HepG2 (cell line): ENCODE data around the gene DND1. TPM values are rescaled to one million over a fixed set of nuclear protein-coding genes. Genes with fewer than 3 reads are reported as not detected.

Experiments used
- BCL3 ChIP-seq: sonication (generic); formaldehyde crosslinking; IDR thresholded peaks from 2 replicates; pipeline ENCODE4 v1.5.1; 2020; ENCODE audit warnings: mild to moderate bottlenecking, missing genetic modification reagents, moderate library complexity
- IRF9 ChIP-seq: sonication (generic); formaldehyde crosslinking; IDR thresholded peaks from 2 replicates; pipeline ENCODE4 v1.8.0; 2022; ENCODE audit warnings: missing genetic modification reagents, mild to moderate bottlenecking, borderline replicate concordance
- MYC ChIP-seq: sonication (generic); formaldehyde crosslinking; IDR thresholded peaks from 2 replicates; pipeline ENCODE4 v1.9.0; 2021; ENCODE audit warnings: missing genetic modification reagents, borderline replicate concordance
- NFKBIZ ChIP-seq: IDR thresholded peaks from 2 replicates; pipeline ENCODE4 v1.6.1; 2018; ENCODE audit warnings: missing genetic modification reagents, missing compliant biosample characterization
- PHF8 ChIP-seq: sonication (generic); formaldehyde crosslinking; IDR thresholded peaks from 2 replicates; pipeline ENCODE4 v1.5.0; 2020; ENCODE audit warnings: missing genetic modification reagents
- REST ChIP-seq, 2 experiments: IDR thresholded peaks; 2 replicates each; pipeline ENCODE4 v1.6.1; 2011 to 2012; ENCODE audit warnings: low read length in 2 of 2, borderline replicate concordance in 1 of 2, low read depth in 1 of 2, mild to moderate bottlenecking in 1 of 2, moderate library complexity in 1 of 2
- SOX13 ChIP-seq, 3 experiments: fragments of 450-650 bp in 1 of 3; sonication (generic) in 1 of 3; formaldehyde crosslinking in 1 of 3; IDR thresholded peaks in 2 of 3; conservative IDR thresholded peaks in 1 of 3; 2 replicates each; pipeline versions ENCODE4 v1.5.0 to v1.6.1; 2016 to 2020; ENCODE audit warnings: antibody characterized with exemption in 1 of 3, mild to moderate bottlenecking in 1 of 3, missing compliant biosample characterization in 1 of 3, missing genetic modification reagents in 1 of 3, moderate library complexity in 1 of 3
- TMF1 ChIP-seq: sonication (generic); formaldehyde crosslinking; IDR thresholded peaks from 2 replicates; pipeline ENCODE4 v1.8.1; 2022; ENCODE audit warnings: low read depth, missing genetic modification reagents
- ZBTB44 ChIP-seq: sonication (generic); formaldehyde crosslinking; IDR thresholded peaks from 2 replicates; pipeline ENCODE4 v1.4.0; 2020; ENCODE audit warnings: missing genetic modification reagents
- ZBTB7B ChIP-seq: sonication (generic); formaldehyde crosslinking; IDR thresholded peaks from 2 replicates; pipeline ENCODE4 v1.4.0; 2020; ENCODE audit warnings: missing genetic modification reagents
- ZMAT5 ChIP-seq: sonication (generic); formaldehyde crosslinking; IDR thresholded peaks from 2 replicates; pipeline ENCODE4 v1.5.0; 2020; ENCODE audit warnings: mild to moderate bottlenecking, low read depth, missing genetic modification reagents, borderline replicate concordance
- ZNF256 ChIP-seq: sonication (generic); formaldehyde crosslinking; conservative IDR thresholded peaks from 2 replicates; pipeline ENCODE4 v1.4.0; 2020; ENCODE audit warnings: missing genetic modification reagents
- ZNF33A ChIP-seq: sonication (generic); formaldehyde crosslinking; IDR thresholded peaks from 2 replicates; pipeline ENCODE4 v1.5.1; 2020; ENCODE audit warnings: missing genetic modification reagents, mild to moderate bottlenecking, moderate library complexity, borderline replicate concordance
- ZNF496 ChIP-seq: sonication (generic); formaldehyde crosslinking; IDR thresholded peaks from 2 replicates; pipeline ENCODE4 v1.8.1; 2023; ENCODE audit warnings: mild to moderate bottlenecking, moderate library complexity, missing genetic modification reagents; ENCODE audit not compliant: insufficient replicate concordance
- ZNF513 ChIP-seq: sonication (generic); formaldehyde crosslinking; conservative IDR thresholded peaks from 2 replicates; pipeline ENCODE4 v1.5.0; 2020; ENCODE audit warnings: missing genetic modification reagents
- ZNF713 ChIP-seq: sonication (generic); formaldehyde crosslinking; IDR thresholded peaks from 2 replicates; pipeline ENCODE4 v1.4.0; 2020; ENCODE audit warnings: mild to moderate bottlenecking, missing genetic modification reagents
- polyA plus RNA-seq, 8 experiments: library from polyadenylated mRNA; depleted of rRNA in 3 of 8; stranded (reverse) in 7 of 8; unstranded in 1 of 8; fragments of >200 nt; fragmentation: Illumina TruSeq in 4 of 8; extraction: Trizol in 4 of 8; gene quantifications; 2 replicates each; pipeline versions ENCODE4 v1.2.1 to v1.2.3, GENCODE V29; 2011 to 2016; ENCODE audit warnings: low read depth in 4 of 8, missing spikeins in 1 of 8, mixed read lengths in 1 of 8; ENCODE audit not compliant: insufficient read depth in 1 of 8
- total RNA-seq, 5 experiments: library from RNA; depleted of rRNA; stranded (reverse); fragments of >200 nt; fragmentation: Illumina TruSeq; extraction: Trizol; gene quantifications; 2 replicates each; pipeline ENCODE4 v1.2.3, GENCODE V29; 2016; ENCODE audit warnings: low read depth in 1 of 5

The DND1 gene
- total and polyA plus RNA-seq, 2 of the 13 experiments (the other 11 are each of a cell fraction or from before 2014, with no cell fraction given): 0.48 to 0.55 TPM

- TF ChIP-seq IRF9 (CRISPR knock-in tag) (peak; percentile 81; the same call in 1 of the 2 replicates), TMF1 (CRISPR knock-in tag) (no peak), ZNF713 (CRISPR knock-in tag) (no peak), SOX13 (IDR thresholded peaks at IDR 0.05) (no peak), SOX13 (CRISPR knock-in tag; conservative IDR thresholded peaks at IDR 0.05 in 1 of 2, IDR thresholded peaks at IDR 0.05 in 1 of 2) (no peak; a peak in 1 of 4 replicates), ZBTB7B (CRISPR knock-in tag) (peak; percentile 58; the same call in 1 of the 2 replicates), ZBTB44 (CRISPR knock-in tag) (peak; percentile 64; the same call in 1 of the 2 replicates), ZMAT5 (CRISPR knock-in tag) (no peak), ZNF513 (CRISPR knock-in tag) (no peak; the same call in 1 of the 2 replicates), REST (IDR thresholded peaks at IDR 0.05; ENCODE audit: borderline replicate concordance in 1 of 2, low read depth in 1 of 2, low read length in 2 of 2) (no peak; a peak in 1 of 4 replicates), ZNF33A (CRISPR knock-in tag) (peak; percentile 96; the same call in 1 of the 2 replicates), ZNF496 (CRISPR knock-in tag) (no peak), MYC (CRISPR knock-in tag) (peak; percentile 91), PHF8 (CRISPR knock-in tag) (peak; percentile 96), NFKBIZ (peak; percentile 26; the same call in 1 of the 2 replicates), ZNF256 (peak; percentile 38; the same call in 1 of the 2 replicates), BCL3 (CRISPR knock-in tag) (no peak; the same call in 1 of the 2 replicates)
These were observed 17.9 kb upstream of the DND1 start, which contains the start of the genes HARS1 and HARS2 (continued) for GRCh38 chr5:140690941-140691924.
